NCI-H146 (cell line): Measurements from ENCODE around the gene FKBP10.
A peak's percentile ranks its signal among the peaks of the same experiment; 100 is the strongest.
"Not testable (repeated sequence)": the region's sequence is repeated elsewhere in the genome, so short reads cannot be mapped to it uniquely, and the experiment has no call there.

ENCODE experiments used
- DNase-seq: peaks from one replicate; lab custom pipeline; 2025; lab: John Stamatoyannopoulos, UW

The FKBP10 gene

GRCh38 chr17:41810659-41811548 lies 1.9 kb upstream of the FKBP10 start:
- DNase-seq = no peak

GRCh38 chr17:41811549-41812380 lies 1.0 kb upstream of the FKBP10 start, which contains the start of gene P3H4:
Gene P3H4 (minus strand): TSS chr17:41811949. CDS start chr17:41811915, 34 bp downstream.
- peak; percentile 88 for DNase-seq

- no peak for DNase-seq
These were observed 412 bp downstream of the FKBP10 start for GRCh38 chr17:41813152-41813680.

- no peak for DNase-seq
These were observed 908 bp downstream of the FKBP10 start for GRCh38 chr17:41813699-41814124.

- no peak for DNase-seq
These were observed 1.4 kb downstream of the FKBP10 start for GRCh38 chr17:41814195-41814594.

- DNase-seq = no peak
These were observed 4.0 kb downstream of the FKBP10 start for GRCh38 chr17:41816637-41817320.

GRCh38 chr17:41818024-41818423 lies 5.2 kb downstream of the FKBP10 start:
- no peak for DNase-seq

GRCh38 chr17:41821776-41822175 lies 9.0 kb downstream of the FKBP10 start:
- no peak for DNase-seq

- DNase-seq = no peak
These were observed 9.7 kb downstream of the FKBP10 start for GRCh38 chr17:41822216-41823140.

GRCh38 chr17:41823141-41823524 lies 10.3 kb downstream of the FKBP10 start:
- no peak for DNase-seq

- DNase-seq = no peak
These were observed 10.8 kb downstream of the FKBP10 start for GRCh38 chr17:41823580-41823979.

- no peak for DNase-seq
These were observed 11.3 kb downstream of the FKBP10 start for GRCh38 chr17:41824086-41824485.

GRCh38 chr17:41825175-41825845 lies 12.5 kb downstream of the FKBP10 start:
- DNase-seq = no peak

- not testable (repeated sequence) for DNase-seq
These were observed 17.2 kb downstream of the FKBP10 start for GRCh38 chr17:41829961-41830360.

GRCh38 chr17:41835214-41835799 lies 22.5 kb downstream of the FKBP10 start:
- DNase-seq = peak; percentile 15

GRCh38 chr17:41835800-41836549 lies 23.2 kb downstream of the FKBP10 start, which contains the start of gene NT5C3B:
Gene NT5C3B (minus strand): TSS chr17:41836232. CDS start chr17:41836193, 39 bp downstream.
- peak; percentile 53 for DNase-seq

GRCh38 chr17:41836550-41837196 lies 23.9 kb downstream of the FKBP10 start:
- DNase-seq = no peak

- no peak for DNase-seq
These were observed 25.1 kb downstream of the FKBP10 start, which contains the start of gene KLHL10 for GRCh38 chr17:41837761-41838538. Gene KLHL10 (plus strand): TSS chr17:41837825. CDS start chr17:41837933, 108 bp downstream.
